ENCODE results near the gene TOR4A.

DNA sequence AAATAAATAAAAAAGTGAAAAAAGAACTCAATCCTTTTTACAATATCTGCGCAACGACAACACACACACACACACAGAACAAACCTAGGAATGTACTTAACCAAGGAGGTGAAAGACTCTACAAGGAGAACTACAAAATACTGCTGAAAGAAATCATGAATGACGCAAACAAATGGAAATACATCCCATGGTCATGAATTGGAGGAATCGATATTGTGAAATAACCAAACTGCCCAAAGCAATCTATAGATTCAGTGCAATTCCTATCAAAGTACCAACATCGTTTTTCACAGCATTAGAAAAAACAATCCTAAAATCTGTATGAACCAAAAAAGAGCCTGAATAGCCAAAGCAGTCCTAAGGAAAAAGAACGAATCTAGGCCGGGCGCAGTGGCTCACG, 54.4 kb downstream of the TOR4A start:
- TF ChIP-seq EZH2 (IDR thresholded peaks at IDR 0.05; ENCODE audit: insufficient read depth, poor library complexity, severe bottlenecking): no peak
- TF ChIP-seq EZH2phosphoT487 (IDR thresholded peaks at IDR 0.05; ENCODE audit: insufficient read depth, low read depth): no peak
